Measurements from ENCODE around the gene VPS18. TPM values are rescaled to one million over a fixed set of nuclear protein-coding genes. Genes with fewer than 3 reads are reported as not detected.

Gene VPS18
- total RNA-seq, 1 donor from 2014 or later, result 33.5 TPM

DNA sequence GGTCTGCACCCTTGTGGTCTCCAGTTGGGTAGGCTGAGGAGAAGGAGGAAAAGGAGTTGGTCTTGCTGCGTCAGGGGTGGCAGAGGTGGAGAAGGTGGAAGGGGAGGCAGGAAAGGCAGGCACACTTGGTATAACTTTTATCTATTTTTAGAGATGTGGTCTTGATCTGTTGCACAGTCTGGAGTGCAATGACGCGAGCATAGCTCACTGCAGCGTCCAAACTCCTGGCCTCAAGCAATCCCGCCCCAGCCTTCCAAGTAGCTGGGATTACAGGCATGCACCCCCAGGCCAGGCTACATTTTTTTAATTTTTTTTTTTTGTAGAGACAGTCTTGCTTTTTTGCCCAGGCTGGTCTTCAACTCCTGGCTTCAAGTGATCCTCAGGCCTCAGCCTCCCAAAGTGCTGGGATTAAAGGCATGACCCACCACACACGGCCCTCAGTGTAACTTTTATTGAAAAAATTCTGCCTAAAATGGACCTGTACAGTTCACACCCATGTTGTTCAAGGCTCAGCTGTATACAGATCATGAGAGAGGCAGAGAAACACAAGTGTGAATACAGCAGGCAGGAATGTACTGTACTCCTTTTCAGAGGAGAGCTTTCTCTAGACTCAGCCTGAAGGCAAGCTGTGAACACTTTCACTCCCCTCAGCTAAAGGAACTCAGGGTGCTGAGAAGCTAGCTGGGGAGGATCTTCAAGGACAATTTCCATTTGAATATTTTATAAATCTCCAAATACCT is 18.1 kb upstream of the VPS18 start:
- no peaks in the 10 kb centered on the region for H3K9me3 Mint-ChIP-seq (ENCODE audit: unreplicated experiment)
- H3K36me3 Mint-ChIP-seq (ENCODE audit: unreplicated experiment), result no peaks in the 10 kb centered on the region
- DNase-seq, result no peak
- peaks cover 4% of the 10 kb centered on the region for H3K27me3 Mint-ChIP-seq (ENCODE audit: unreplicated experiment)
- H3K4me3 Mint-ChIP-seq (ENCODE audit: unreplicated experiment), result no peak overlapping the region
- TF ChIP-seq CTCF (IDR thresholded peaks at IDR 0.05; ENCODE audit: partially characterized antibody, unreplicated experiment), result no peak
- no peak overlapping the region for H3K27ac Mint-ChIP-seq (ENCODE audit: unreplicated experiment)
- no peaks in the 10 kb centered on the region for H3K4me1 Mint-ChIP-seq (ENCODE audit: low read depth, unreplicated experiment)

GRCh38 chr15:40877694-40878093 is 16.6 kb upstream of the VPS18 start:
- Mint-ChIP-seq H3K4me1 (ENCODE audit: low read depth, unreplicated experiment) (no peaks in the 10 kb centered on the region), H3K36me3 (ENCODE audit: unreplicated experiment) (no peaks in the 10 kb centered on the region), H3K27ac (ENCODE audit: unreplicated experiment) (no peak overlapping the region), H3K27me3 (ENCODE audit: unreplicated experiment) (peaks cover 4% of the 10 kb centered on the region), H3K4me3 (ENCODE audit: unreplicated experiment) (no peak overlapping the region), H3K9me3 (ENCODE audit: unreplicated experiment) (peaks cover 2% of the 10 kb centered on the region)
- DNase-seq, result no peak
- no peak for TF ChIP-seq CTCF (IDR thresholded peaks at IDR 0.05; ENCODE audit: partially characterized antibody, unreplicated experiment)

- Mint-ChIP-seq H3K36me3 (ENCODE audit: unreplicated experiment) (no peaks in the 10 kb centered on the region), H3K9me3 (ENCODE audit: unreplicated experiment) (peaks cover 2% of the 10 kb centered on the region), H3K27ac (ENCODE audit: unreplicated experiment) (no peak overlapping the region), H3K4me3 (ENCODE audit: unreplicated experiment) (no peak overlapping the region), H3K27me3 (ENCODE audit: unreplicated experiment) (peaks cover 2% of the 10 kb centered on the region), H3K4me1 (ENCODE audit: low read depth, unreplicated experiment) (no peaks in the 10 kb centered on the region)
- DNase-seq, result no peak
- TF ChIP-seq CTCF (IDR thresholded peaks at IDR 0.05; ENCODE audit: partially characterized antibody, unreplicated experiment), result no peak
These were observed 15.5 kb upstream of the VPS18 start for GRCh38 chr15:40878785-40879184.

GRCh38 chr15:40879609-40880008 is 14.6 kb upstream of the VPS18 start:
- no peak for DNase-seq
- Mint-ChIP-seq H3K4me3 (ENCODE audit: unreplicated experiment) (no peak overlapping the region), H3K27me3 (ENCODE audit: unreplicated experiment) (no peaks in the 10 kb centered on the region), H3K36me3 (ENCODE audit: unreplicated experiment) (no peaks in the 10 kb centered on the region), H3K27ac (ENCODE audit: unreplicated experiment) (no peak overlapping the region), H3K4me1 (ENCODE audit: low read depth, unreplicated experiment) (no peaks in the 10 kb centered on the region), H3K9me3 (ENCODE audit: unreplicated experiment) (peaks cover 2% of the 10 kb centered on the region)
- no peak for TF ChIP-seq CTCF (IDR thresholded peaks at IDR 0.05; ENCODE audit: partially characterized antibody, unreplicated experiment)

DNA sequence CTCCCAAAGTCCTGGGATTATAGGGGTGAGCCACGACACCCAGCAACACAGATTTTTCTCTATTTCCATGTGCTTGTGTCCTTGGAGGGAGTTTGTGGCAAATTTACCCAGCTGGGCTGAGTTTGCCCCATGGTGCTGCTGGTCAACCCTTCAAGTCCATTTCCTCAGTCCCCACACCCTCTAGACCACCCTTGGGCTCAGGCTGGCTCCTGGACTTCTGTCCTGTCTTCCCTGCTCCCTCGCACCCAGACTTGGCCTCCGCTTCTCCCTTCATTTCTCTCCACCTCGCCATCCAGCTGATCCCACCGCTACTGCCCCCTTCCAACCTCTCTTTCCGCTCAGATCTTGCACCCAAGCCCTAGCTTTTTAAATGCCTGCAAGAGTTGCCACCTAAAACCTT is 12.9 kb upstream of the VPS18 start:
- no peaks in the 10 kb centered on the region for H3K36me3 Mint-ChIP-seq (ENCODE audit: unreplicated experiment)
- no peak overlapping the region for H3K27ac Mint-ChIP-seq (ENCODE audit: unreplicated experiment)
- no peaks in the 10 kb centered on the region for H3K27me3 Mint-ChIP-seq (ENCODE audit: unreplicated experiment)
- no peaks in the 10 kb centered on the region for H3K4me1 Mint-ChIP-seq (ENCODE audit: low read depth, unreplicated experiment)
- H3K9me3 Mint-ChIP-seq (ENCODE audit: unreplicated experiment), result peaks cover 2% of the 10 kb centered on the region
- no peak for TF ChIP-seq CTCF (IDR thresholded peaks at IDR 0.05; ENCODE audit: partially characterized antibody, unreplicated experiment)
- no peak for DNase-seq
- no peak overlapping the region for H3K4me3 Mint-ChIP-seq (ENCODE audit: unreplicated experiment)
